ENCODE results near the gene SPN. TPM values are rescaled to one million over a fixed set of nuclear protein-coding genes. Genes with fewer than 3 reads are reported as not detected.

Gene SPN
- total RNA-seq, 1 experiment from 2014 or later = not detected

- TF ChIP-seq, protein P1, sequence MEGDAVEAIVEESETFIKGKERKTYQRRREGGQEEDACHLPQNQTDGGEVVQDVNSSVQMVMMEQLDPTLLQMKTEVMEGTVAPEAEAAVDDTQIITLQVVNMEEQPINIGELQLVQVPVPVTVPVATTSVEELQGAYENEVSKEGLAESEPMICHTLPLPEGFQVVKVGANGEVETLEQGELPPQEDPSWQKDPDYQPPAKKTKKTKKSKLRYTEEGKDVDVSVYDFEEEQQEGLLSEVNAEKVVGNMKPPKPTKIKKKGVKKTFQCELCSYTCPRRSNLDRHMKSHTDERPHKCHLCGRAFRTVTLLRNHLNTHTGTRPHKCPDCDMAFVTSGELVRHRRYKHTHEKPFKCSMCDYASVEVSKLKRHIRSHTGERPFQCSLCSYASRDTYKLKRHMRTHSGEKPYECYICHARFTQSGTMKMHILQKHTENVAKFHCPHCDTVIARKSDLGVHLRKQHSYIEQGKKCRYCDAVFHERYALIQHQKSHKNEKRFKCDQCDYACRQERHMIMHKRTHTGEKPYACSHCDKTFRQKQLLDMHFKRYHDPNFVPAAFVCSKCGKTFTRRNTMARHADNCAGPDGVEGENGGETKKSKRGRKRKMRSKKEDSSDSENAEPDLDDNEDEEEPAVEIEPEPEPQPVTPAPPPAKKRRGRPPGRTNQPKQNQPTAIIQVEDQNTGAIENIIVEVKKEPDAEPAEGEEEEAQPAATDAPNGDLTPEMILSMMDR (IDR thresholded peaks at IDR 0.05; ENCODE audit: unreplicated experiment) = no peak
- Mint-ChIP-seq H3K27me3 (ENCODE audit: unreplicated experiment) (no peaks in the 10 kb centered on the region), H3K9me3 (ENCODE audit: low read depth, unreplicated experiment) (no peaks in the 10 kb centered on the region), H3K27ac (ENCODE audit: unreplicated experiment) (no peak overlapping the region), H3K4me3 (ENCODE audit: low read depth, unreplicated experiment) (no peak overlapping the region), H3K4me1 (ENCODE audit: low read depth, unreplicated experiment) (no peaks in the 10 kb centered on the region), H3K36me3 (ENCODE audit: insufficient read depth, unreplicated experiment) (no peaks in the 10 kb centered on the region)
- CTCF ChIA-PET = no interaction called here
- DNase-seq = no peak
- intact Hi-C loops (cut with micrococcal nuclease; ENCODE audit: unreplicated experiment) = no loop called here
- no TSS peak for BruUV-seq (replicated peaks)
Observed at GRCh38 chr16:29641561-29641960, 21.5 kb upstream of the SPN start.

- no peak overlapping the region for H3K4me3 Mint-ChIP-seq (ENCODE audit: low read depth, unreplicated experiment)
- CTCF ChIA-PET = interaction anchor here (1.4 kb wide), 1 partner anchor 11 kb away, joined by 4 read pairs; no protein-coding TSS in a partner anchor
- TF ChIP-seq, protein P1 (IDR thresholded peaks at IDR 0.05; ENCODE audit: unreplicated experiment) = no peak
- H3K9me3 Mint-ChIP-seq (ENCODE audit: low read depth, unreplicated experiment) = no peaks in the 10 kb centered on the region
- BruUV-seq (replicated peaks) = no TSS peak
- no peak for DNase-seq
- H3K4me1 Mint-ChIP-seq (ENCODE audit: low read depth, unreplicated experiment) = no peaks in the 10 kb centered on the region
- no peaks in the 10 kb centered on the region for H3K36me3 Mint-ChIP-seq (ENCODE audit: insufficient read depth, unreplicated experiment)
- intact Hi-C loops (cut with micrococcal nuclease; ENCODE audit: unreplicated experiment) = no loop called here
- no peak overlapping the region for H3K27ac Mint-ChIP-seq (ENCODE audit: unreplicated experiment)
- H3K27me3 Mint-ChIP-seq (ENCODE audit: unreplicated experiment) = no peaks in the 10 kb centered on the region
Observed at GRCh38 chr16:29643596-29643995, 19.5 kb upstream of the SPN start.

DNA sequence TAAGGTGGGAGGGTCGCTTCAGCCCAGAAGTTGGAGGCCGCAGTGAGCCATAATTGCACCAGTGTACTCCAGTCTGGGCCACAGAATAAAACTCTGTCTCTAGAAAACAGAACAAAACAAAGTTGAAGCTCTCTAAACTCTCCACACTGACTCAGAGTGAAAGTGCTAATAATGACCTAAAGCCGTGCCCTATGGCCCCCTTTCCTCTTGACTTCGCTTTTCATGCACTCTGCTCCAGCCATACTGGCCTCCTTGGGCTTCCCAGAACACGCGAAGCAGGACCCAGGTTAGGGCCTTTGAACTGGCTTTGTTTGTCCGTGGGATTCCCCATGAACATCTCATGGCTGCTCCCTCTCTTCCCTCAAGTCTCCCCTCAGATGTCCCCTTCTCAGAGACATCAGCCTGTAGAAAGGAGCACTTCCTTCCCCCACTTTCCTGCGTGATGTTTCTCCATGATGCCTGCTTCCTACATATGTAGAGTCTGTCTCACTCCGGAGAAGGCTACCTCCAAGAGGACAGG is 18.6 kb upstream of the SPN start:
- no peak for DNase-seq
- Mint-ChIP-seq H3K4me3 (ENCODE audit: low read depth, unreplicated experiment) (no peak overlapping the region), H3K36me3 (ENCODE audit: insufficient read depth, unreplicated experiment) (no peaks in the 10 kb centered on the region), H3K27me3 (ENCODE audit: unreplicated experiment) (peaks cover 4% of the 10 kb centered on the region), H3K27ac (ENCODE audit: unreplicated experiment) (no peak overlapping the region), H3K9me3 (ENCODE audit: low read depth, unreplicated experiment) (no peaks in the 10 kb centered on the region), H3K4me1 (ENCODE audit: low read depth, unreplicated experiment) (no peaks in the 10 kb centered on the region)
- no TSS peak for BruUV-seq (replicated peaks)
- intact Hi-C loops (cut with micrococcal nuclease; ENCODE audit: unreplicated experiment) = no loop called here
- TF ChIP-seq, protein P1 (IDR thresholded peaks at IDR 0.05; ENCODE audit: unreplicated experiment) = no peak
- CTCF ChIA-PET = no interaction called here

- Mint-ChIP-seq H3K9me3 (ENCODE audit: low read depth, unreplicated experiment) (no peaks in the 10 kb centered on the region), H3K27ac (ENCODE audit: unreplicated experiment) (no peak overlapping the region), H3K27me3 (ENCODE audit: unreplicated experiment) (peaks cover 11% of the 10 kb centered on the region), H3K36me3 (ENCODE audit: insufficient read depth, unreplicated experiment) (no peaks in the 10 kb centered on the region), H3K4me3 (ENCODE audit: low read depth, unreplicated experiment) (no peak overlapping the region), H3K4me1 (ENCODE audit: low read depth, unreplicated experiment) (no peaks in the 10 kb centered on the region)
- TF ChIP-seq, protein P1 (IDR thresholded peaks at IDR 0.05; ENCODE audit: unreplicated experiment) = no peak
- CTCF ChIA-PET = no interaction called here
- DNase-seq = no peak
- BruUV-seq (replicated peaks) = no TSS peak
- intact Hi-C loops (cut with micrococcal nuclease; ENCODE audit: unreplicated experiment) = no loop called here
Observed at GRCh38 chr16:29644973-29645693, 17.9 kb upstream of the SPN start.

Data from Calu3 (cell line).